ENCODE measurements around the gene GGA2.

Gene GGA2

DNA sequence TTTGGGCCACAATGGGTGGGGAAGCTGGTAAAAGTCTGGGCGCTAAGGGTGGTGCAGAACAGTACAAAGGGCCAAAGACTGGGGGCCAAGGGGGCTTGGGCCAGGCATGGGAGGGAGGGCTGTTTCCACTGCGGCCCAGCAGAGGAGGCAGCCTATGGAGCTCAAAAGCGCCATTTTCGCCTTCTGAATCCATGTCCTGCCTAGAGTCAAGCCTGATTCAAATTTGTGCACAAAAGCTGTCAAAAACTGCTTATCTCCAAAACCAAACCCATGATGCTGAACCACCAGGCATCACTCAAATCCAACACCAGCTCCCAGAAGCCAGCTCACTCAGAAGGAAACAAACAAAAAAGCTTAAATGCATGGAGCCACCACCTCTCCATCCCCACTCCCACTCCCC, 73.3 kb downstream of the GGA2 start:
- TF ChIP-seq, protein P1, sequence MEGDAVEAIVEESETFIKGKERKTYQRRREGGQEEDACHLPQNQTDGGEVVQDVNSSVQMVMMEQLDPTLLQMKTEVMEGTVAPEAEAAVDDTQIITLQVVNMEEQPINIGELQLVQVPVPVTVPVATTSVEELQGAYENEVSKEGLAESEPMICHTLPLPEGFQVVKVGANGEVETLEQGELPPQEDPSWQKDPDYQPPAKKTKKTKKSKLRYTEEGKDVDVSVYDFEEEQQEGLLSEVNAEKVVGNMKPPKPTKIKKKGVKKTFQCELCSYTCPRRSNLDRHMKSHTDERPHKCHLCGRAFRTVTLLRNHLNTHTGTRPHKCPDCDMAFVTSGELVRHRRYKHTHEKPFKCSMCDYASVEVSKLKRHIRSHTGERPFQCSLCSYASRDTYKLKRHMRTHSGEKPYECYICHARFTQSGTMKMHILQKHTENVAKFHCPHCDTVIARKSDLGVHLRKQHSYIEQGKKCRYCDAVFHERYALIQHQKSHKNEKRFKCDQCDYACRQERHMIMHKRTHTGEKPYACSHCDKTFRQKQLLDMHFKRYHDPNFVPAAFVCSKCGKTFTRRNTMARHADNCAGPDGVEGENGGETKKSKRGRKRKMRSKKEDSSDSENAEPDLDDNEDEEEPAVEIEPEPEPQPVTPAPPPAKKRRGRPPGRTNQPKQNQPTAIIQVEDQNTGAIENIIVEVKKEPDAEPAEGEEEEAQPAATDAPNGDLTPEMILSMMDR (IDR thresholded peaks at IDR 0.05; ENCODE audit: control insufficient read depth, insufficient read depth, low read depth, low read length, missing control alignments) = no peak
- DNase-seq (ENCODE audit: low read depth) = no peak
- H3K4me3 ChIP-seq (ENCODE audit: control insufficient read depth, low read depth, low read length) = no peak overlapping the region

DNA sequence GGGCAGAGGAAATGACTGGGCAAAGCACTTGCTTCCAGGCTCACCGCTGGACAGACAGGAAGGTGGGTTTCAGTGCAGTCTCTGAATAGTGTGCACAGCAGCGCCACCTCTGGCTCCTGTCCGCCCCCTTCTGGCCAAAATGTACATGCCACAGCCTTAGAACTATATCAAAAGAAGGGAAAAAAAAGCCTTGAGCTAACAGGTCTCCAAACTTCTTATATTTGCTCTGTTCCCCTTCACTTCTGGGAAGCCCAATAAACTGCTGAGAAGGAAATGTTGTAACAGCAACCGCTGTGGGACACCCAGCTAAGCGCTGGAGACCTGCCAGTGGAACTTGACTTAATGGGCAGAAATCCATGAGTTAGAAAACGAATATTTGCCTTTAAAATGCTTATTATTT, 74.8 kb downstream of the GGA2 start:
- TF ChIP-seq, protein P1 (IDR thresholded peaks at IDR 0.05; ENCODE audit: control insufficient read depth, insufficient read depth, low read depth, low read length, missing control alignments) = peak; percentile 88
- DNase-seq (ENCODE audit: low read depth) = no peak
- no peak overlapping the region for H3K4me3 ChIP-seq (ENCODE audit: control insufficient read depth, low read depth, low read length)

DNA sequence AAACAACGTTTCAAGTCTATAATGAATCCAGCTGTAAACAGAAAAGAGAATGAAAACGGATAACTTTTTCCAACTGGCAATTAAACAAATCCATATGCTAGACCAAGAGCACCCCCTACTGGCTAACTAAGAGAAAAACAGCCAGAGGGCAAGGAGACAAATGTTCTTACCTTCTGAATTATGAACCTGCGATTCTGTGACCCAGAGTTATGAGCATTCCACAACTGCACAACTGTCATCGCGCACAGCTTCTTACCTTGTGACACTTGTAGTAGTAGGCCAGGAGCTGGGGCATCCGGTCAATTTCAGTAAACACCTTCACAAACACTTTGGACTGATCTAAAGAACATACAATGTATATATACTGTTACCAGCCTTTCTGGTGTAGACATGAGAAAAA, 75.9 kb downstream of the GGA2 start:
- DNase-seq (ENCODE audit: low read depth) = no peak
- H3K4me3 ChIP-seq (ENCODE audit: control insufficient read depth, low read depth, low read length) = no peak overlapping the region
- TF ChIP-seq, protein P1 (IDR thresholded peaks at IDR 0.05; ENCODE audit: control insufficient read depth, insufficient read depth, low read depth, low read length, missing control alignments) = peak; percentile 82

DNA sequence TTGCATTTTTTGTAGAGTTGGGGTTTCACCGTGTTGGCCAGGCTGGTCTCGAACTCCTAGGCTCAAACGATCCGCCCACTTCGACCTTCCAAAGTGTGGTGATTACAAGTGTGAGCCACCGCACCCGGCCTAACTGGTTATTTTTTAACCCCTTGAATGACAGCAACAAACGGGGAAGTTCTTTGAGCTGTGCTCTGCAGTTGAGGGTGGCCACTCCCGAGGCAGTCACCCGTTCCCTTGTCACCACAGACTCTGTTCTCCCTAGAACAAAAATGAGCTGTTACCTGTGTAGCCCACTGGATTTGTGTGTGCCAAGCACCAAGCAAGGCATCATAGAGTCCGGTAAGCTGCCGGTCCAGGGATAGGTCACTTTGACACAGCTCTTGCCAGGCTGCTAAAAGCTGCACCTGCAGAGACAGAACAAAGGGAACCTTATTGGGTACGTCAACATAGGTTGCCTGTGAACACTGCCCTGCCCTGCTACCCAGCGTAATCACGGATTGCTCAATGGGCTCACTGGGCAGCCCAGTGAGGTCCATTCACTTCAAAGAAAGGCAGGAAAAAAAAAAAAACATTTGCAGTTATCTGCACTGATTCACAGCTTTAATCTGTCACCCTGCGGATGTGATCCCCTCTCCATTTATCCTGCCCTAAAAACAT, 76.9 kb downstream of the GGA2 start:
- H3K4me3 ChIP-seq (ENCODE audit: control insufficient read depth, low read depth, low read length) = no peak overlapping the region
- no peak for DNase-seq (ENCODE audit: low read depth)
- TF ChIP-seq, protein P1 (IDR thresholded peaks at IDR 0.05; ENCODE audit: control insufficient read depth, insufficient read depth, low read depth, low read length, missing control alignments) = no peak

DNA sequence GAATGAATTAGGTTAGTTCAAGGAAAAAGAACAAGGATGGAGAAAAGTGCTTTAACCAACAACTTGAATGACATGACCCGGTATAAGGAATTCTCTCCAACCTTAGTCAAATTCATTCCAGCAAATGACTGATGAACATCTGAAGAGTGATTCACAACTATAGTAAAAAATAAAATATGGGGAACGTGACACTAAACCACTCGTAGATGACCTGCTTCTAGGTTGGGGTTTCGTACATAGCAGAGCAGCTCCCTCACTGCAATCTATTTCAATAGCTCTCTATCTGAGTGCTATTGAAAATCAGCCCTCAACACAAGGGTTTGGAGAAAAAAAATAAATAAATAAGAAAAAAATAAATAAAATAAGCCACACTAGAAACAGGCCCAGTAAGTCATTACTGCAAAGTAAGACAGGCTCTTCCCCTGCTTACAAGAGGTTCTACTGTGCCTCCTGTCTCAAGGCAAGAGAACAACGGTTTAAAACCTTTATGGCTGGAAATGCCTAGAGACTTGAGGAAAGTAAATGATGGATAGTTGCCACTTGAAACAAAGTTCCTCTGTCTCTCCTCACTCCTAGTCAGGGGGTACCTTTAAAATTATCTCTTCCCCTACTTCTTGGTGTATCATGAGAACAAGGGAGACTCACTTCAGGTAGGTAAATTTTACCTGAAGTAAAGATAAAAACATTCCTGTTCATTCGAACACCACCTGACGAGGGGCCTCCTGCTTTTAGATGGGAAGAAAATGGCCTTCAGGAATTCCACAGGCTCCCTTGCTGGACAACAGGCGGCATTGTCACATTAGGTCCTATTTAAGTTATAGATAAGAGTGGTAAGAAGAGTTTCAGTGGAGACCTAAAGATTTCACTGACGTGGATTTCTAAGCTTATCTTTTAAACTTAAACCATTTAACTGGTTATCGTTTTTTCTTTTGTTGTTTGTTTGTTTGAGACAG, 77.8 kb downstream of the GGA2 start:
- DNase-seq (ENCODE audit: low read depth) = no peak
- H3K4me3 ChIP-seq (ENCODE audit: control insufficient read depth, low read depth, low read length) = no peak overlapping the region
- TF ChIP-seq, protein P1 (IDR thresholded peaks at IDR 0.05; ENCODE audit: control insufficient read depth, insufficient read depth, low read depth, low read length, missing control alignments) = peak; percentile 30

DNA sequence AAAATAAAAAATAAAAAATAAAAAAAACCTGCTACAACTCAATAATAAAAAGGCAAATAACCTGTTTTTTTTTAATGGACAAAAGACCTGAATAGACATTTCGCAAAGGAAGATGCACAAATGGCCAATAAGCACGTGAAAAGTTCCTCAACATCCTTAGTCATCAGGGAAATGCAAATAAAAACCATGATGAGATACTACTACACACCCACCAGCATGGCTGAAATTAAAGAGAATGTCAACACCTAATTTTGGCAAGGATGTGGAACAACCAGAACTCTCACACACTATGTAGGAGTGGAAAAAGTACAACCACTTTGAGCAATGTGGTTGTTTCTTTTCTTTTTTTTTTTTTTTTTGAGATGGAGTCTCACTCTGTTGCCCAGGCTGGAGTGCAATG, 81.9 kb downstream of the GGA2 start:
- no peak overlapping the region for H3K4me3 ChIP-seq (ENCODE audit: control insufficient read depth, low read depth, low read length)
- DNase-seq (ENCODE audit: low read depth) = no peak
- TF ChIP-seq, protein P1 (IDR thresholded peaks at IDR 0.05; ENCODE audit: control insufficient read depth, insufficient read depth, low read depth, low read length, missing control alignments) = no peak
